ENCODE data around the gene SUMF1. TPM values are rescaled to one million over a fixed set of nuclear protein-coding genes. Genes with fewer than 3 reads are reported as not detected.

SUMF1 gene
- total and polyA plus RNA-seq, 2 of the 4 experiments (the other 2 are of a cell fraction): 26.3 to 38.4 TPM

DNA sequence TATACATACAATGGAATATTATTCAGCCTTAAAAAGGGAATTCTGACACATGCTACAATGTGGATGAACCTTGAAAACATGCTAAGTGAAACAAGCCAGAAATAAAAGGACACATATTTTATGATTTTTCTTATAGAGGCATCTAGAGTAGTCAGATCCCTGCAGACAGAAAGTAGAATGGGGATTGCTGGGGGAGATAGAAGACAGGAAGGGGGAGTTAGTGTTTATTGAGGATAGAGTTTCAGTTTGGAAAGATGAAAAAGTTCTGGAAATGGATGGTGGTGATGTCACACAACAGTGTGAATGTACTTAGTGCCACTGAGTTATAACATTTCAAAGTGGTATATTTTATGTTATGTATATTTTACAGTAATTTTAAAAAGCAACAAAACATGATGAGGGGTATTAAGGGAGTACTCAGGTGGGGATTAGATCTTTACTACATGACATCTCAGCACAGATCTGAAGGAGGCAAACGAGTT is 30.8 kb upstream of the SUMF1 start:
- H2BK120ac ChIP-seq (ENCODE audit: low read depth, low read length): no peak overlapping the region
- no peaks in the 10 kb centered on the region; the same call in 1 of the 2 replicates for H3K9me1 ChIP-seq (ENCODE audit: insufficient read depth, low read length)
- no peaks in the 10 kb centered on the region for H4K20me1 ChIP-seq (ENCODE audit: insufficient read depth, low read length)
- no peak overlapping the region for H3K23ac ChIP-seq (ENCODE audit: low read depth, low read length)
- H3K27me3 ChIP-seq (ENCODE audit: control insufficient read depth, insufficient read depth, low read length): no peaks in the 10 kb centered on the region
- no peak overlapping the region for H2AFZ ChIP-seq (replicated peaks; ENCODE audit: low read length, poor library complexity)
- no peak overlapping the region for H4K91ac ChIP-seq (ENCODE audit: insufficient read depth, low read depth, low read length)
- no peak overlapping the region for H2AK9ac ChIP-seq (replicated peaks; ENCODE audit: low read depth, low read length, poor library complexity)
- WGBS, 2 experiments (ENCODE audit: extremely low coverage in 2 of 2, insufficient read length in 1 of 2): no CpG with 5 or more reads among the region's 1 CpG
- no peak overlapping the region for H3K9ac ChIP-seq (ENCODE audit: low read depth, low read length)
- CTCF ChIA-PET: no interaction called here
- no peak overlapping the region for H4K5ac ChIP-seq (ENCODE audit: low read depth, low read length)
- H2BK20ac ChIP-seq (ENCODE audit: low read depth, low read length): no peak overlapping the region
- DNase-seq: no peak
- no peak for ATAC-seq (ENCODE audit: low read depth)
- H3K18ac ChIP-seq (ENCODE audit: low read depth, low read length): no peak overlapping the region
- no peak for TF ChIP-seq BHLHE40 (IDR thresholded peaks at IDR 0.05; ENCODE audit: low read depth, low read length)
- no peak for TF ChIP-seq POLR2A (IDR thresholded peaks at IDR 0.05; ENCODE audit: low read depth, low read length)
- TF ChIP-seq RAD21 (IDR thresholded peaks at IDR 0.05; ENCODE audit: low read length): no peak
- TF ChIP-seq, protein P1, sequence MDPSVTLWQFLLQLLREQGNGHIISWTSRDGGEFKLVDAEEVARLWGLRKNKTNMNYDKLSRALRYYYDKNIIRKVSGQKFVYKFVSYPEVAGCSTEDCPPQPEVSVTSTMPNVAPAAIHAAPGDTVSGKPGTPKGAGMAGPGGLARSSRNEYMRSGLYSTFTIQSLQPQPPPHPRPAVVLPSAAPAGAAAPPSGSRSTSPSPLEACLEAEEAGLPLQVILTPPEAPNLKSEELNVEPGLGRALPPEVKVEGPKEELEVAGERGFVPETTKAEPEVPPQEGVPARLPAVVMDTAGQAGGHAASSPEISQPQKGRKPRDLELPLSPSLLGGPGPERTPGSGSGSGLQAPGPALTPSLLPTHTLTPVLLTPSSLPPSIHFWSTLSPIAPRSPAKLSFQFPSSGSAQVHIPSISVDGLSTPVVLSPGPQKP (IDR thresholded peaks at IDR 0.05; ENCODE audit: borderline replicate concordance, low read depth, low read length): no peak
- TF ChIP-seq, protein P2, sequence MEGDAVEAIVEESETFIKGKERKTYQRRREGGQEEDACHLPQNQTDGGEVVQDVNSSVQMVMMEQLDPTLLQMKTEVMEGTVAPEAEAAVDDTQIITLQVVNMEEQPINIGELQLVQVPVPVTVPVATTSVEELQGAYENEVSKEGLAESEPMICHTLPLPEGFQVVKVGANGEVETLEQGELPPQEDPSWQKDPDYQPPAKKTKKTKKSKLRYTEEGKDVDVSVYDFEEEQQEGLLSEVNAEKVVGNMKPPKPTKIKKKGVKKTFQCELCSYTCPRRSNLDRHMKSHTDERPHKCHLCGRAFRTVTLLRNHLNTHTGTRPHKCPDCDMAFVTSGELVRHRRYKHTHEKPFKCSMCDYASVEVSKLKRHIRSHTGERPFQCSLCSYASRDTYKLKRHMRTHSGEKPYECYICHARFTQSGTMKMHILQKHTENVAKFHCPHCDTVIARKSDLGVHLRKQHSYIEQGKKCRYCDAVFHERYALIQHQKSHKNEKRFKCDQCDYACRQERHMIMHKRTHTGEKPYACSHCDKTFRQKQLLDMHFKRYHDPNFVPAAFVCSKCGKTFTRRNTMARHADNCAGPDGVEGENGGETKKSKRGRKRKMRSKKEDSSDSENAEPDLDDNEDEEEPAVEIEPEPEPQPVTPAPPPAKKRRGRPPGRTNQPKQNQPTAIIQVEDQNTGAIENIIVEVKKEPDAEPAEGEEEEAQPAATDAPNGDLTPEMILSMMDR (conservative IDR thresholded peaks at IDR 0.05; ENCODE audit: low read depth, low read length): no peak
- no peak for TF ChIP-seq SMC3 (IDR thresholded peaks at IDR 0.05; ENCODE audit: low read depth, low read length)
- no peak for TF ChIP-seq RFX5 (IDR thresholded peaks at IDR 0.05; ENCODE audit: low read depth, low read length)
- no peak for TF ChIP-seq MAFK (IDR thresholded peaks at IDR 0.05; ENCODE audit: low read depth, low read length)
- H3K27ac ChIP-seq (ENCODE audit: insufficient read depth, low read length): no peak overlapping the region
- H3K4me1 ChIP-seq (ENCODE audit: control insufficient read depth, insufficient read depth, low read length): no peaks in the 10 kb centered on the region; the same call in 1 of the 2 replicates
- no peak overlapping the region for H2BK5ac ChIP-seq (ENCODE audit: low read depth, low read length, poor library complexity, severe bottlenecking)
- dilution Hi-C loops (cut with HindIII; ENCODE audit: low sequenced_read_pairs, unreplicated experiment) (no loop called here), in situ Hi-C loops (cut with MboI; ENCODE audit: low sequenced_read_pairs) (no loop called here), intact Hi-C loops (cut with micrococcal nuclease) (no loop called here)
- H2BK15ac ChIP-seq (ENCODE audit: low read depth, low read length): no peak overlapping the region
- no peak overlapping the region for H3K4me3 ChIP-seq (ENCODE audit: insufficient read depth, low read depth, low read length)
- H4K8ac ChIP-seq (ENCODE audit: low read depth in 2 of 2, low read length in 2 of 2): no peak overlapping the region
- POLR2A ChIA-PET (ENCODE audit: unreplicated experiment): no interaction called here
- BruUV-seq (replicated peaks): no TSS peak
- H3K79me1 ChIP-seq (ENCODE audit: low read depth in 1 of 2, low read length in 2 of 2): no peaks in the 10 kb centered on the region
- no peaks in the 10 kb centered on the region for H3K36me3 ChIP-seq (ENCODE audit: control insufficient read depth, insufficient read depth, low read length)
- no peak overlapping the region for H3K4me2 ChIP-seq (ENCODE audit: low read depth, low read length)
- no peak overlapping the region for H3K56ac ChIP-seq (ENCODE audit: extremely low read depth, insufficient read depth, low read length)
- H3K9me3 ChIP-seq (ENCODE audit: control insufficient read depth, insufficient read depth, low read length): no peaks in the 10 kb centered on the region
- no peak overlapping the region for H3K4ac ChIP-seq (ENCODE audit: low read depth, low read length)
- no peak overlapping the region for H2AK5ac ChIP-seq (ENCODE audit: low read depth, low read length)
- no peak overlapping the region for H3K14ac ChIP-seq (replicated peaks; ENCODE audit: low read depth, low read length)
